Stimulated activated CD4-positive, alpha-beta T cell treated with anti-CD3 and anti-CD28 coated beads, Interleukin-12 subunit alpha, Interleukin-12 subunit beta, amount 100 ng/mL, for 48 hours (primary cell): ENCODE measurements around the gene CMTR1.

Source experiments
- DNase-seq, 3 donors: peaks; one replicate each; pipeline ENCODE4 v3.0.0-alpha.2; 2020; ENCODE audit warnings: low read depth in 2 of 3, low spot score in 1 of 3

Gene CMTR1

DNA sequence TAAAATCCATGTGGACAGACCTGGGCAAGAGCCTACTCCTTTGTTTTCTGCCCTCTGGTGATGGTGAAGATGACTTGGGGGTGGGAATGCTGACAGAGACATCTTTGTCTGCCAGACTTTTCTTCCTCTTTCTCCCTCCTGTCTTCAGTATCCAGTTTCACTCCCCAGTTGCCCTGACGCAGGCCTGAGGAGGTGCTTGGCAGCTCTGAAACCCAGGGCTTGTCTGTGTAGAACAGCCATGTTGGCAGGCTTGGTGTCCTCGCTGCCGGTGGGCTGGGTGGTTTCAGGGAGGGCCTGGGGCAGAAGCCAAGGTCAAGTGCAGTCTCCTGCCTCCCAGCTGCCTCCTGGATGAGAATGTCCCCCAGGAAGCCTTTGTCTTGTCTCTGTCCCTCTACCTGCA is 44.2 kb downstream of the CMTR1 start:
- DNase-seq, result no peak

DNA sequence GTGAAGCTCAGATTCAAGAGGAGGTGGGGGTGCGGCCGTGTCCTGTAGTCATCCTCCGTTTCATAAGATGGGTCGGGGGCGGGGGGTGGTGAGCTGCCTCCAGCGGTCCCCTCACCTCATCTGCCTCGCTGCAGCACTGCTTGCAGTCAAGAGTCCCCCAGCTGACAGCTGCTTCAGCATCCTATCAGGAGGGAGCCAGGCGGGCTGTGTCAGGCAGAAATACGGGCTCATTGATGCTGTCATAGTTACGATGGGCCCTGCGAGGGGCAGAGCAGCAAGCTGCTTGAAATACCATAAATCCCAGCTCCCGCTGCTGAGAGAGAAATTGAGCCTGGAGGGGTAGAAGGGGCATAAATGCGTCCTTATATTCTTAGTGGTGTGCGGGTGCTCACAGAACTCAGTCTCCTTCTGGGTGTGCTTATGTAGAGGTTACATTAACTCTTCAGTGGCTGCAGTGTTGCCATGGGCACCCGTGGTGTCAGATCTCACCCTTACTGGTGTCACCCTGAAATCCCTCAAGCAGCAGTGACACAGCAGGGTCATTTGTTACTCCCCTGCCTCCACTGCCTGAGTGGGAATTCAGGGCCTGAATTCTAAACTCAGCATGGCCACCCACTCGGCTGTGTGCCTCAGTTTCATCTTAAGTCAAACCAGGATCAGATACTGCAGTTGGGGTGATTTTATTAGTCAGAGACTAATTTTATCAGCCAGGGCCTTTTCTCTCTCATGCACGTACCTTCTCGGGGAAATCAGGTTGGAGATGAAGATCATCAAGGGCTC is 44.8 kb downstream of the CMTR1 start:
- no peak for DNase-seq

DNA sequence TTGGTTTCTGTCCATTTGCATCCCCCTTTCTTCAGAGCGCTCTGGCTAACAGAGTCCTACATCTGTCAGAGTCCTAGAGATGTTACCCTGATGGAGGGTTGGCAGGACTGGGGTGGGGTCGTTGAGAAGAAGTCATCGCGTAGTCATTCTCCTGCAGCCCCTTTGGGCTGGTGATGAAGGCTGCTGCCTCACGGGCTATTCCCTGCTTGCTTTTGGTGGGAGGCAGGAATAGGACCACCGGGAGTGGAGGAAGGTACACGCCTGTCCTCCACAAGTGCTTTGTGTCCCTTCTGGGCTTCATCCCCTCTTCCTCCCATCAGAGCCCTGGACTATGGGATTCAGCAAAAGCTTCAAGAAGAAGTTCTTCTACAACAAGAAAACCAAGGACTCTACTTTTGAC is 45.8 kb downstream of the CMTR1 start:
- DNase-seq, result no peak

DNA sequence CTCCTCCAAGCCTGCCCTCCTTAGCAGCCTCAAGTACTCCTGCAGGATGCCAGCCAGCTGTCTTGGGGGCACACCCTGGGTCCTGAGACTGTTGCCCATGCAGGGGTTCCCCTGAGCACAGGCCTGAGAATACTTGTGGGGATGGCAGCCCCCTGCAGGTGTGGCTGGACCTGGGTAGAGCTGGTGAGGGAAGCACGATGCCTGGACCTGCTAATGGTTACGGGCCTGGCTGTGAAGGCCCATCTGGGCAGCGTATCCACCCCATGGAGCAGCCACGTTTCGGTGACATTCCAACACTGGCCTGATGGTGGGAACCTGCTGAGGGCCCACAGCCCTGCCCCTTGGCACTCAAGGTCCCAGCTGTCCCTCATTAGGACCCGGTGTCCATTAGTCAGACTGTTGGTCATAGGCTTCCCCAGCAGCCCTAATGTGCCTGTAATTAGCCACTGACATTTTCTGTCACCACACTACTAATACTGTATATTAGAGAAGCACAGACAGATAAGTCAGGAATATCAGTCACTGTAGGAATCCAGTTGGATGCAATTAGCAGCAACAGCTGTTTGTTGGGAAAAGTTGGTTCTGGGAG is 46.3 kb downstream of the CMTR1 start:
- no peak for DNase-seq

DNA sequence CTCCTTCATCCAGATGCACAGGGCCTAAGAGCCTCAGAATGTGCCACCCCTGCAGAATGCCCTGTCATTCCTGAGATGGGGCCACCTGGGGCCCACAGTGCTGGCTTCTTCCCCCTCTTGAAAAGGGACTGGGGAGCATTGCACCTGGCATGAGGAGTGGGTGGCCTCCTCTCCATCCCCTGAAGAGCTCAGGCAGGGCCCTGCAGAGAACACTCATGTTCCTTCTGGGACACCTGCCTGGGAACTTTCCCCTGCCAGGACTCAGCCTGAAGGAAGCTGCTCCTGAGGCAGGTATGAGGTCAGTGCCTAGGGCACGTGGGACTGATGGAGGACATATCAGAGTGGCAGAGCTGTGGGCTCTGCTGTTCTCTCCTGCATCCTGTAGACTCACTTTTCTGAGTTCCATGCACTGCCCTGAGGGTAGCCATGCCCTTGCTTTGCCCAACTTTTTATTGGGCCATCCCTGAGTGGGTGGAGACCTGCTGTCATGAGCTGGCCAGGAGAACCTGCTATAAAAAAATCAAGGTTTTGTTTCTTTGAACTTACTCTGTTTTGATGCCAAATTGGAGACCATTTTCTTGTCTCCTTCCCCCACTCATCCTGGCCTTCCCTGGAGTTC is 47.2 kb downstream of the CMTR1 start:
- no peak for DNase-seq

DNA sequence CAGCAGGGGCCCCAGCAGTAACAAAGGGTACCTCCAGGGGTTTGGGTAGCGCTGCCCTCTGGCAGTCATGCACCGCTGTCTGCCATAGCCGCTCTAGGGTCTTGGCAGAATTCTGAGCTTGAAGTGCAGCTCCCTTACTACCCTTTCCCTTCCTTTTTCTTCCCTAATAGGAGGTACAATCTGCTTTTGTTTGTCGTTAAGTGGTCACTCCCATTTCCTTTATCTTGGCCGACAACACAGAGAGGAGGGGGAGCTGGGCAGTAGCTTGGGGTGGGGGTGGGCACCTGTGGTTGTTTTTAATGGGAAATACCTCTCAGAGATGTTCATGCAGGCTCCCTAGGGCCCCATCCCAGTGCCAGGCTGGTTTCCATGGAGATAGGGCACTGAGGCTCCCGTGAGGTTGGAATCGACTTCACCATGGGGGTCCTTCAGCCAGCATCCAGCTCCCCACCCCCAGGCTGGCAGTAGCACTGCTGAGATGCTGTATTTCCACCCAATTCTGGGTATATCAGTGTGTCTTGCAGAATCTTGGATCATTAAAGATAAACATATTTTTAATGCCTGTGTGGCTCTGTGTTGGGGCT is 48.0 kb downstream of the CMTR1 start:
- DNase-seq, result no peak

- DNase-seq, result no peak
Observed at GRCh38 chr6:37481711-37482605, 48.9 kb downstream of the CMTR1 start.

DNA sequence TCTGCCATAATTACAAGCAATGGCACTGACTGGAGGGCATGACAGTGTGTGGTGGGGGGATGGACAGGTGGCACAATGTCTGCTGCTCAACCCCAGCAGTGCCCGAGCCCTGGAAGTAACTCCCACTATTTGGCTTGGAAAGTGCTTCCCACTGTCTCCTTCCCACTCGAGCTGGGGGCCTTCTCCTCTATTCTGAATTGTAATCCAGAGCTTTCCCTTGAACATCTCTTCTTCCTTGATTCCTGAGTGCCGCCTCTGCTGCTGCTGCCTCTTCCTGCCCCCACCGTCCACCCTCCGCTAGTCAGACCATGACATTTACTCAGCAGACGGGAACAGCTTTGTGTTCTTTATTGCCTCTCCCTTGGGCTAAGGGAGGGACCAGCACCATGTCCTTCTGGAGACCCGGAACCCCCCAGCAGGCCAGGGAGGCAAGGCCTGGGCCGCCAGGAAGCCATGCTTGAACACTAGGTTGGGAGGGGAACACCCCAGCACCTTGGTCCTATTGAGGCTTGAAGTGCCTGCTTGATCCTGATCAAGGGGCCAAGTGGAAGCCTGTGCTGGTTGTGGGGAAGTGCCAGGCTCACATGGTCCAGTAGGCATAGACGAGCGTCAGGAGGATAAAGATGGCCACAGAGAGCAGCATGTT is 49.7 kb downstream of the CMTR1 start:
- no peak for DNase-seq

- DNase-seq, result no peak
Observed at GRCh38 chr6:37483252-37483901, 50.4 kb downstream of the CMTR1 start.

DNA sequence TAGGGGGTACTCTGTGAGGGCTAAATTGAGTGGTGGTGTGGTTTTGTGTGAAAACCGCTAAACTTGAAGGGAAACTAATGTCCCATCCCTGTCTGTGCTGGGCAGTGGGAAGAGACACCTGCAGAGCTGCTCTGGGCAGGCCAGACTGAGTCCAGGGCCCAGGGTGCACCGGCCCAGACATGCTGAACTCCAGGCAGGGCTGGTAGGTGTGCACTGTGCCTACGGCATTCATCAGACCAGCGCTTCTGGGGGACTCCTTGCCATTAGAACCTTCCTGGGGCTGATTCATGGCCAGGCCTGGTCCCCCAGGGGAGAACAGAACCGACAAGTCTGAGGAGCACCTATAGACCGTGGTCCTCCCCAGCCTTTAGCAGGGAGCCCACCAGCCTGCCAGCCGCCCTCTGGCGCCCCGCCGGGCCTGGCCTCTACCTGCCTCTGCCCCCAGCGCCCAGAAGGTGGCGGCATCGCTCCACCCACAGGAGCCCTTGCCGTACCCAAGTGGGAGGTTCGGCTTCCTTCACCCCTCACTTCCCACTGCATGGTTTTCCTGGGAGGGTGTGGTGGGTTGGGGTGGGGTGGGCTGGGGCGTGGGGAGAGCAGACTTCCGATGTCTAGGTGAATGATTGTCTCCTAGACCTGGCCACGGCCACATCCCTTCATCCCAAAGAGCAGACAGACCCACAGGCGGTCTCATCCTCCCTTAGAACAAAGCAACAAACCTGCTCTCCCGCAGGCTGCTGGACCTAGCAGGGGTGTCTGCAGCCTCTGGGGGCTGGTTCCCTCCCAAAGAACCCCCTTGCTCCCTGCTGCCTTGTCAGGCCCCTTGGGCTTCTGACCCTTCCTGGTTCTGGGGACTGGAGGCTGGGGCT is 51.1 kb downstream of the CMTR1 start:
- peak; percentile 47 to 66 (median 61) for DNase-seq

DNA sequence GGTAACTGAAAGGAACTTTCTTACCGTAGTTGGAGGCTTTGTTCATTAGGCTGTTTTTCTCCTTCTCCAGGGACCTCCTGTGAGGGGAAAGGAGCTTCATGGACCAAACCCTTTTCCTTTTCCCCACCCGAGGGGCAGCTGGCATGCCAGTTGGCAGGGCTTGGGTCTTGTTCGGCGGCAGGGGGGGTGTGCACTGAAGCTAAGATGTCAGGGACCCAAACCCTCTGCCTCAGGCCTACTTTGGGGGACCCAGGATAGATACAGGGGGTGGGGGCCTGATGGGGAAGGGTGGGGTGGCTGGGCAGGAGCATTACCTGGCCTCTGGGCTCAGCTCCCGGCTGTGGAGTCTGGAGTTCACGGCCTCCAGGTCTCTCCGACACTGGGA is 51.8 kb downstream of the CMTR1 start:
- DNase-seq, result no peak

DNA sequence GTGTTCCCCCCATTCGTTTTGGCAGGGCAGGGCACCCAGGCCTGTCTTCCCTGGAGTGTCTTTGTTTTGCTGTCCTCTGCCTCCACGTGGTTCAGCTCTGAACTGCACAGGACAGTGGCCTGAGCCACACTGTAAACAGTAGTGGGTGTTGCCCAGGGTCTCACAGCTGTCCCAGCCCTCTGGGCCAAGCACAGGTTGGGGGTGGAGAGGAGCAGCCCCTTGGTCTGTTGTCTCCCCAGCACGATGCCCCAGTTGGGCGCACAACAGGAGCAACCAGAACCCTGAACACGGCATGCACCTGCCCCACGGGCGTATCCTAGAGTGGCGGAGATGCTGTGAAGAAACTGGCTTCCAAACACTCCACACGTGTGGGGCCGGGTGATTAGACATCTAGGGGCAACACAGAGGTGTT is 52.3 kb downstream of the CMTR1 start:
- DNase-seq, result no peak

GRCh38 chr6:37486121-37486839 is 53.3 kb downstream of the CMTR1 start:
- DNase-seq, result no peak

GRCh38 chr6:37487591-37488380 is 54.8 kb downstream of the CMTR1 start:
- no peak for DNase-seq

GRCh38 chr6:37488476-37488875 is 55.5 kb downstream of the CMTR1 start:
- no peak for DNase-seq

DNA sequence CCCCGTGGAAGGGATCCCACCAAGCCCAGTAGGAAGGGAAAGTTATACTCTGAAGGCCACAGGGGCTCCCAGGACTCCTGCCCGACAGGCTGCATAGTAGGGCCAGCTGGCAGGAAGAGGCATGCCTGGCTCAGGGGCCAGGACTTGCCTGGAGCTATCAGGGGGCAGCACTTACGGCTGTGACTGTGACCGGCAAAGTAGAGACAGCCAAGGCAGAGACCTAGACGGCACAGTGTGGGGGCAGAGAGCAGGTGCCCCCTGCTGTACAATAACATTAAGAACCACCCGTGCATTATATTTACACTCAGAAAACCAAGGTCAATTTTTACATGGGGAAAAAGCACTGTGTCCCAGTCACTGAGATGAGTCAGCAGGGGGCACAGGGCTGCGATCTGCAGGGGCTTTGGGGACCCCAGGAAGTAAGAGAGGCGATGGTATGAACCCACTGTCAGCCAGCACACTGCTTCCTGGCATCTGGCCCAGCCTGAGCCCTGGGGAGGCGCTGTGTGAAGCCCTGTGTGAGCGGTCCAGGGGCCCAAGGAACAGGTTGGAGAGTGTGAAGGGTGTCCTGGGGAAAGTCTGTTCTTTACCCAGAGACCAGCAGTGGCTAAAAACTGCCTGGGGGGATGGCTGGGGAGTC is 56.8 kb downstream of the CMTR1 start:
- no peak for DNase-seq

DNA sequence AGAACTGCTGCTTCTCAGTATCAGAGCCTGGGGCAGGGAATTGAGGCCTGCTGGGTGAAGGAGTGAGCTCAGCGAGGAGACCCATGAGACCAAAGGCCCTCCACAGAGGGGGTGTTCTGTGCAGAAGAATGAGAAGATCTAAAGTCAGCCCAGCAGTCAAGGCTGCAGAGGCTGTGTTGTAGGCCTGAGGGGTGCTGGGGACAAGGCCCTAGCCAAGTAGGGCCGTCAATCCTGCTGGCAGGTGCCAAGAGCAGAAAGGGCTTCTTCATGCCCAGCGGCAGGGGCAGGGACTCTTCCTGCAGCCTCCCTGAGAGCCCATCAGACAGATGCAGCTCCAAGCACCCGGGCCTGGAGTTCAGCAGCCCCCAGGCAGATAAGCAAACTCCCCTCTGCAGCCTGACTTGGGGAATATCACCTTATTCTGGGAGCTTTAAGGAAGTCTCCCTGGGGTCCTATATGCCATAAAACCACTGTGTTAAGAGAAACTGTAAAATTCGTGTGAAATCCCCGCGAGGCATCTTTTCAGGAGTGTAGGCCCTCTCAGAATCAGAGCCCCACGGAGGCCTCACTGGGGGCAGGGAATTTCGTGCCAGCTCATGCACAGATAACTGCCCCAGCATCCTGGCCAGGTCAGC is 57.6 kb downstream of the CMTR1 start:
- no peak for DNase-seq
